Measurements from ENCODE around the gene CRTC3. TPM values are rescaled to one million over a fixed set of nuclear protein-coding genes. Genes with fewer than 3 reads are reported as not detected.

Gene CRTC3
- total RNA-seq, 1 donor from 2014 or later = 21.4 TPM

DNA sequence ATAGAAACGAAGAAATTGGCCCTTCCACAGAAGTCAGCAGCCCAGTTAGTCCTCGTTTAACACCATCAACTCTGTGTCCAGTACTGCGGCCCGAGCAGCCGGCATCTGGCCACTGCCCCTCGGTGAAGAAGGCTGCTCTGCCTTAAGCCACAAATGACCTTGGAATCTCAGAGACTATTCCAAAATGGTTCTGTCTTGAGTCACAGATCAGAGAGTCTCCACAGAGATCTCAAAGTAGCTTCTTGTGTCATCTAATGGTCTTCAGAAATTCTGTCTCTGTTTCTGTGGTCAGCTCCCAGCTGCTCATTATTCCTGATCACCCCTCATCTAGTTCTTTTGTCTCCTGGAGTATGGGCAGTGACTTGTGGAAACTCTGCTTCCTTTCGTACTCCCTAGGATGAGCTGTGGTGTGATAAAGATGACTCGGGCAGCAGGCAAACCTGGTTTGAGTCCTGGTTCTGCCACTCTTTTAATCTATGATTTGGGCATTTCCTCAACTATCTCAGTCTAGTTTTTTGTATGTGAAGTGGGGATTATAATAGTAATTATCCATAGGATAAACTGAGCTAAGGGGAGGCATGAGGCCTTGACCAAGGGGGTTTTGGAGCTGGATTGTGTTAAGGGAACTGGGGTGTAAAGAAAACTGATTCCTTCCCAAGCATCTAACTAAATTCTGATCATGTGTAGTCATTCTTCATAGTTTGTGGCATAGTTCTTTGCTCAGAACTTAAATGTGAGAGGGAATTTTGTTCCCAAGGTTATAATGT lies 22.6 kb downstream of the CRTC3 start:
- no peak for TF ChIP-seq EZH2 (IDR thresholded peaks at IDR 0.05; ENCODE audit: insufficient read depth, low read length)
- peak overlapping the region; percentile 99 for H3K27ac Mint-ChIP-seq (ENCODE audit: unreplicated experiment)
- H3K9ac ChIP-seq (ENCODE audit: low read length) = peak overlapping the region; percentile 78
- no peaks in the 10 kb centered on the region for H3K27me3 Mint-ChIP-seq (ENCODE audit: low read depth, unreplicated experiment)
- H2AFZ ChIP-seq (ENCODE audit: low read depth, low read length) = no peak overlapping the region
- no peaks in the 10 kb centered on the region for H4K20me1 ChIP-seq (ENCODE audit: insufficient read depth, low read length)
- H3K4me1 Mint-ChIP-seq (ENCODE audit: low read depth, unreplicated experiment) = peaks cover 26% of the 10 kb centered on the region
- FAIRE-seq (peak; percentile 84), DNase-seq (ENCODE audit: low read depth) (peak; percentile 95)
- H3K4me3 ChIP-seq (ENCODE audit: insufficient read depth, low read depth, low read length) = peak overlapping the region; percentile 13
- H3K4me1 ChIP-seq (ENCODE audit: insufficient read depth, low read length) = peaks cover 31% of the 10 kb centered on the region
- no peaks in the 10 kb centered on the region for H3K36me3 ChIP-seq (ENCODE audit: insufficient read depth, low read length)
- H3K27me3 ChIP-seq (ENCODE audit: insufficient read depth, low read length) = no peaks in the 10 kb centered on the region
- H3K4me2 ChIP-seq (ENCODE audit: low read length) = peak overlapping the region; percentile 75
- H3K36me3 Mint-ChIP-seq (ENCODE audit: low read depth, unreplicated experiment) = no peaks in the 10 kb centered on the region
- H3K9me3 ChIP-seq (ENCODE audit: insufficient read depth, low read depth, low read length) = no peaks in the 10 kb centered on the region
- peak overlapping the region; percentile 22 for H3K4me3 Mint-ChIP-seq (ENCODE audit: unreplicated experiment)
- H3K9me3 Mint-ChIP-seq (ENCODE audit: unreplicated experiment) = no peaks in the 10 kb centered on the region
- peaks cover 17% of the 10 kb centered on the region for H3K79me2 ChIP-seq (ENCODE audit: insufficient read depth, low read length)
- peak overlapping the region; percentile 92 for H3K27ac ChIP-seq (ENCODE audit: low read depth, low read length)

- H3K9me3 Mint-ChIP-seq (ENCODE audit: unreplicated experiment) = no peaks in the 10 kb centered on the region
- Histone ChIP-seq H2AFZ (ENCODE audit: low read depth, low read length) (no peak overlapping the region), H3K9ac (ENCODE audit: low read length) (peak overlapping the region; percentile 78), H3K4me2 (ENCODE audit: low read length) (peak overlapping the region; percentile 75), H3K27ac (ENCODE audit: low read depth, low read length) (peak overlapping the region; percentile 92), H3K4me3 (ENCODE audit: insufficient read depth, low read depth, low read length) (peak overlapping the region; percentile 13), H4K20me1 (ENCODE audit: insufficient read depth, low read length) (no peaks in the 10 kb centered on the region), H3K27me3 (ENCODE audit: insufficient read depth, low read length) (no peaks in the 10 kb centered on the region), H3K4me1 (ENCODE audit: insufficient read depth, low read length) (peaks cover 36% of the 10 kb centered on the region), H3K79me2 (ENCODE audit: insufficient read depth, low read length) (peaks cover 14% of the 10 kb centered on the region), H3K9me3 (ENCODE audit: insufficient read depth, low read depth, low read length) (no peaks in the 10 kb centered on the region), H3K36me3 (ENCODE audit: insufficient read depth, low read length) (no peaks in the 10 kb centered on the region)
- no peaks in the 10 kb centered on the region for H3K27me3 Mint-ChIP-seq (ENCODE audit: low read depth, unreplicated experiment)
- FAIRE-seq = no peak
- no peaks in the 10 kb centered on the region for H3K36me3 Mint-ChIP-seq (ENCODE audit: low read depth, unreplicated experiment)
- peak overlapping the region; percentile 99 for H3K27ac Mint-ChIP-seq (ENCODE audit: unreplicated experiment)
- H3K4me3 Mint-ChIP-seq (ENCODE audit: unreplicated experiment) = no peak overlapping the region
- H3K4me1 Mint-ChIP-seq (ENCODE audit: low read depth, unreplicated experiment) = peaks cover 30% of the 10 kb centered on the region
- TF ChIP-seq EZH2 (IDR thresholded peaks at IDR 0.05; ENCODE audit: insufficient read depth, low read length) = no peak
- no peak for TF ChIP-seq CTCF (IDR thresholded peaks at IDR 0.05; ENCODE audit: insufficient read depth, low read depth, low read length)
- DNase-seq (ENCODE audit: low read depth) = no peak
These were observed 23.1 kb downstream of the CRTC3 start for GRCh38 chr15:90552929-90553211.

DNA sequence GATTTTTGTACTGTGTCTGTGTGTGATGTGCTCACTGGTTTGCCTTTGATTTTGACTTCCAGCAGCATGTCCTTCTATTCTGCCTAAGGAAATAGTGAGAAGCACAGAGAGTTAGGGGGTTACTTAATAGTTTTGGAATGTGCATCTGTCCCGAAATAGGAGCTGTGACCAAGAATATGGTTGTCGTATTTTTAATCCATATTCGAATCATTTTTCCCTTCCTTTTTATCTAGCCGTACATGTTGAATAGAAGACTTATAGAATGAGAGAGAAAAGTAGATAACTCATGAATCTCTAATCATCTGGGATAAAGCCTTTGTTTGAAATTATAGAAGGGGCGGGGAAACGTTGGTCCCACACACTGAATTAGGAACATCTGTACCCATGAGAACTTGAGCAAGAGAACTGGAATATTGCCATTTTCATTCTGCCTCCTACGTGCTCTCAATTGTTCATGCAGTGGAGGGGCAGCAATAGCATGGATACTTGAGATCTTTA lies 23.6 kb downstream of the CRTC3 start:
- no peaks in the 10 kb centered on the region for H3K36me3 ChIP-seq (ENCODE audit: insufficient read depth, low read length)
- H3K9me3 Mint-ChIP-seq (ENCODE audit: unreplicated experiment) = no peaks in the 10 kb centered on the region
- H2AFZ ChIP-seq (ENCODE audit: low read depth, low read length) = peak overlapping the region; percentile 10
- H3K4me2 ChIP-seq (ENCODE audit: low read length) = peak overlapping the region; percentile 75
- no peaks in the 10 kb centered on the region for H4K20me1 ChIP-seq (ENCODE audit: insufficient read depth, low read length)
- peaks cover 41% of the 10 kb centered on the region for H3K4me1 ChIP-seq (ENCODE audit: insufficient read depth, low read length)
- peak overlapping the region; percentile 78 for H3K9ac ChIP-seq (ENCODE audit: low read length)
- peak overlapping the region; percentile 15 for H3K4me3 ChIP-seq (ENCODE audit: insufficient read depth, low read depth, low read length)
- peaks cover 30% of the 10 kb centered on the region for H3K4me1 Mint-ChIP-seq (ENCODE audit: low read depth, unreplicated experiment)
- H3K27ac ChIP-seq (ENCODE audit: low read depth, low read length) = peak overlapping the region; percentile 92
- H3K4me3 Mint-ChIP-seq (ENCODE audit: unreplicated experiment) = peak overlapping the region; percentile 55
- H3K27me3 ChIP-seq (ENCODE audit: insufficient read depth, low read length) = no peaks in the 10 kb centered on the region
- H3K27me3 Mint-ChIP-seq (ENCODE audit: low read depth, unreplicated experiment) = no peaks in the 10 kb centered on the region
- peak; percentile 74 for DNase-seq (ENCODE audit: low read depth)
- TF ChIP-seq CTCF (IDR thresholded peaks at IDR 0.05; ENCODE audit: insufficient read depth, low read depth, low read length) = no peak
- TF ChIP-seq EZH2 (IDR thresholded peaks at IDR 0.05; ENCODE audit: insufficient read depth, low read length) = no peak
- FAIRE-seq = no peak
- no peaks in the 10 kb centered on the region for H3K36me3 Mint-ChIP-seq (ENCODE audit: low read depth, unreplicated experiment)
- no peaks in the 10 kb centered on the region for H3K9me3 ChIP-seq (ENCODE audit: insufficient read depth, low read depth, low read length)
- peak overlapping the region; percentile 99 for H3K27ac Mint-ChIP-seq (ENCODE audit: unreplicated experiment)
- H3K79me2 ChIP-seq (ENCODE audit: insufficient read depth, low read length) = peaks cover 14% of the 10 kb centered on the region
